K562 (cell line): ENCODE results near the gene DHRS3. TPM values are rescaled to one million over a fixed set of nuclear protein-coding genes. Genes with fewer than 3 reads are reported as not detected.
A peak's percentile ranks its signal among the peaks of the same experiment; 100 is the strongest.

ENCODE experiments used
- ATAC-seq: fragments of 200-7000 bp; cut with Tn5 transposase; 3 replicates; pipeline ENCODE4 v1.9.1; 2020; ENCODE audit warnings: moderate library complexity
- BruUV-seq: library from RNA; stranded (reverse); fragments of 400-500 nt; replicated peaks from 2 replicates; lab custom pipeline; 2021; lab: Mats Ljungman, UMichigan
- CTCF ChIA-PET: fragments of 300-600 bp; formaldehyde crosslinking; extraction: SDS; loops from one replicate; lab custom pipeline; 2021; ENCODE audit warnings: low intra/inter-chr PET ratio; lab: Yijun Ruan, JAX
- POLR2A ChIA-PET: fragments of 300-600, 350-650 bp; sonication (Branson Sonifier 250); formaldehyde crosslinking; extraction: SDS; loops from one replicate; lab custom pipeline; 2021; ENCODE audit warnings: antibody characterized with exemption, inconsistent platforms; lab: Yijun Ruan, JAX
- DNase-seq, 4 experiments: peaks; one replicate each; pipeline versions ENCODE4 v3.0.0 to v3.0.0-alpha.2; 2011 to 2018; ENCODE audit warnings: low spot score in 3 of 4, mixed read lengths in 3 of 4; ENCODE audit errors: extremely low read depth in 1 of 4
- FAIRE-seq: peaks from 2 replicates; lab custom pipeline; 2011; peaks lifted over from hg19 to GRCh38; lab: Jason Lieb, UNC
- H2AFZ ChIP-seq: 2 replicates; pipeline ENCODE4 v1.6.0; 2011; ENCODE audit warnings: low read depth, low read length, control low read depth, inconsistent platforms
- H3K27ac ChIP-seq: fragments of 200-600 bp; 3 replicates; pipeline ENCODE4 v1.8.0; 2011; ENCODE audit warnings: low read depth, mild to moderate bottlenecking, control low read depth, inconsistent platforms, low read length, moderate library complexity, mixed read lengths; ENCODE audit errors: extremely low read depth
- H3K27me3 ChIP-seq, 2 experiments: fragments of 300-600 bp in 1 of 2; 2 replicates in 1 of 2; 3 replicates in 1 of 2; pipeline versions ENCODE4 v1.6.0 to v1.8.0; 2011; ENCODE audit warnings: inconsistent platforms in 2 of 2, low read length in 2 of 2, mild to moderate bottlenecking in 1 of 2, mixed read lengths in 1 of 2, moderate library complexity in 1 of 2; ENCODE audit not compliant: control insufficient read depth in 2 of 2, insufficient read depth in 2 of 2
- H3K36me3 ChIP-seq: fragments of 300-600 bp; 3 replicates; pipeline ENCODE4 v1.8.0; 2011; ENCODE audit warnings: mild to moderate bottlenecking, low read length, inconsistent platforms; ENCODE audit not compliant: control insufficient read depth, insufficient read depth
- H3K4me1 ChIP-seq, 2 experiments: fragments of 200-600 bp in 1 of 2; replicated peaks in 1 of 2; 2 replicates in 1 of 2; 3 replicates in 1 of 2; pipeline versions ENCODE4 v1.5.1 to v1.8.0; 2011; ENCODE audit warnings: inconsistent platforms in 2 of 2, low read length in 2 of 2, mild to moderate bottlenecking in 1 of 2, mixed read lengths in 1 of 2, moderate library complexity in 1 of 2; ENCODE audit not compliant: control insufficient read depth in 2 of 2, insufficient read depth in 2 of 2
- H3K4me2 ChIP-seq: 2 replicates; pipeline ENCODE4 v1.6.1; 2011; ENCODE audit warnings: low read length, control low read depth, inconsistent platforms, mixed read lengths; ENCODE audit not compliant: insufficient read depth
- H3K4me3 ChIP-seq: fragments of 200-600 bp; sonication (generic), shearing (Covaris generic); 2 replicates; pipeline ENCODE4 v1.5.1; 2016; ENCODE audit warnings: control low read depth, inconsistent platforms
- H3K79me2 ChIP-seq: fragments of 200-600 bp; 3 replicates; pipeline ENCODE4 v1.8.0; 2011; ENCODE audit warnings: low read length, inconsistent platforms; ENCODE audit not compliant: control insufficient read depth, insufficient read depth
- H3K9ac ChIP-seq, 2 experiments: 2 replicates each; pipeline versions ENCODE4 v1.6.0 to v1.6.1; 2011; ENCODE audit warnings: low read depth in 2 of 2, low read length in 2 of 2, control low read depth in 1 of 2, inconsistent platforms in 1 of 2, mild to moderate bottlenecking in 1 of 2, mixed read lengths in 1 of 2; ENCODE audit not compliant: insufficient read depth in 1 of 2
- H3K9me1 ChIP-seq: one replicate; pipeline ENCODE4 v1.6.0; 2011; ENCODE audit warnings: inconsistent platforms, mild to moderate bottlenecking, low read length, moderate library complexity; ENCODE audit not compliant: control insufficient read depth, insufficient read depth
- H3K9me3 ChIP-seq: replicated peaks from 2 replicates; pipeline ENCODE4 v1.5.1; 2011; ENCODE audit warnings: low read depth, low read length, inconsistent platforms; ENCODE audit not compliant: control insufficient read depth, insufficient read depth
- H4K20me1 ChIP-seq: replicated peaks from 2 replicates; pipeline ENCODE4 v1.6.1; 2011; ENCODE audit warnings: low read length, inconsistent platforms, mixed read lengths; ENCODE audit not compliant: control insufficient read depth, insufficient read depth
- CCNT2 ChIP-seq: IDR thresholded peaks from 2 replicates; pipeline ENCODE4 v1.6.1; 2011; ENCODE audit warnings: borderline replicate concordance, low read depth, mild to moderate bottlenecking, moderate library complexity, mixed read lengths, low read length; ENCODE audit not compliant: insufficient read length; ENCODE audit errors: extremely low read depth
- CHD7 ChIP-seq: fragments of 200-600 bp; sonication (generic); IDR thresholded peaks from one replicate; pipeline ENCODE4 v1.6.1; 2012; ENCODE audit warnings: mild to moderate bottlenecking, low read depth, low read length, inconsistent platforms
- NFIC ChIP-seq: fragments of 450-650 bp; IDR thresholded peaks from 2 replicates; pipeline ENCODE4 v1.6.1; 2017; ENCODE audit warnings: mild to moderate bottlenecking, inconsistent platforms
- ZNF431 ChIP-seq: sonication (generic); formaldehyde crosslinking; IDR thresholded peaks from 2 replicates; pipeline ENCODE4 v1.8.0; 2022; ENCODE audit warnings: mild to moderate bottlenecking, missing genetic modification reagents
- ZNF592 ChIP-seq: fragments of 450-650 bp; IDR thresholded peaks from 2 replicates; pipeline ENCODE4 v1.6.1; 2017; ENCODE audit warnings: antibody characterized with exemption, mild to moderate bottlenecking
- WGBS: fragments of 100-300 bp; shearing (Covaris generic); methylation state at CpG from one replicate; pipeline ENCODE4 v1.1.6; 2016; ENCODE audit warnings: low coverage, mixed read lengths; ENCODE audit not compliant: insufficient coverage; ENCODE audit errors: missing lambda C conversion rate; 5-methylcytosine and 5-hydroxymethylcytosine counted together
- in situ Hi-C: fragments of 300-500 bp; cut with MboI; formaldehyde crosslinking; loops from 4 replicates; pipeline ENCODE4 v1.15.0; 2018; ENCODE audit warnings: inconsistent platforms, mixed read lengths
- intact Hi-C: fragments of 100-400 bp; cut with micrococcal nuclease; formaldehyde crosslinking; loops from 2 replicates; pipeline ENCODE4 v1.14.2; 2022
- polyA plus RNA-seq, 8 experiments: library from polyadenylated mRNA; depleted of rRNA in 4 of 8; stranded (reverse) in 5 of 8; unstranded in 3 of 8; fragments of >200 nt; fragmentation: Nextera tagmentation in 2 of 8; fragmentation: Illumina TruSeq in 1 of 8; extraction: Ambion mirVana in 2 of 8; extraction: Trizol in 1 of 8; gene quantifications; 2 replicates each; pipeline versions ENCODE4 v1.2.1 to v1.2.3, GENCODE V29; 2011 to 2014; ENCODE audit warnings: inconsistent platforms in 1 of 8, missing spikeins in 1 of 8
- total RNA-seq, 7 experiments: library from RNA; depleted of rRNA in 6 of 7; stranded (reverse); fragments of >200 nt in 6 of 7; fragmentation: Illumina TruSeq in 2 of 7; extraction: Trizol in 2 of 7; gene quantifications; 2 replicates each; pipeline versions ENCODE4 v1.2.1 to v1.2.3, GENCODE V29; 2011 to 2021; ENCODE audit warnings: low replicate concordance in 1 of 7

DHRS3 gene
- total and polyA plus RNA-seq, 9 of the 15 experiments (the other 6 are each of a cell fraction or from before 2014, with no cell fraction given), result 21.0 to 116 (median 58.7) TPM

GRCh38 chr1:12654004-12654567 lies 36.1 kb upstream of the DHRS3 start:
- no peak overlapping the region for H3K4me3 ChIP-seq
- in situ Hi-C loops, result loop anchor here (10.0 kb wide), 1 partner anchor 529 kb away; no protein-coding TSS in a partner anchor
- H3K79me2 ChIP-seq, result peaks cover 63% of the 10 kb centered on the region
- WGBS, result 70% methylated on average over 4 of the region's 4 CpGs
- no TSS peak for BruUV-seq
- intact Hi-C loops, result no loop called here
- H3K9ac ChIP-seq, result no peak overlapping the region
- H3K4me1 ChIP-seq, result peaks cover 15 to 38% of the 10 kb centered on the region in 2 experiments
- H4K20me1 ChIP-seq, result no peaks in the 10 kb centered on the region
- no peak overlapping the region for H2AFZ ChIP-seq
- H3K36me3 ChIP-seq, result peaks cover 51% of the 10 kb centered on the region
- POLR2A ChIA-PET, result no interaction called here
- no peak for ATAC-seq
- H3K27me3 ChIP-seq, result no peaks in the 10 kb centered on the region
- FAIRE-seq, result no peak
- no peak for DNase-seq
- H3K4me2 ChIP-seq, result no peak overlapping the region
- CTCF ChIA-PET, result interaction anchor here (0.6 kb wide), 1 partner anchor 222 kb away, joined by 3 read pairs; no protein-coding TSS in a partner anchor
- no peaks in the 10 kb centered on the region for H3K9me1 ChIP-seq
- peaks cover under 1% of the 10 kb centered on the region; the same call in 1 of the 2 replicates for H3K9me3 ChIP-seq
- H3K27ac ChIP-seq, result no peak overlapping the region
- TF ChIP-seq NFIC, result peak; percentile 54; the same call in 1 of the 2 replicates
- TF ChIP-seq CCNT2, result no peak
- TF ChIP-seq CHD7, result peak; percentile 98
- 0 out of 2 replicates have a peak, but pooled peaks have one; percentile 15 for TF ChIP-seq ZNF592
- peak; percentile 83 for TF ChIP-seq ZNF431 (CRISPR knock-in tag)
